Measurements from ENCODE around the gene ELL. TPM values are rescaled to one million over a fixed set of nuclear protein-coding genes. Genes with fewer than 3 reads are reported as not detected.

ELL gene
- total RNA-seq, 1 experiment from 2014 or later, result 17.0 TPM

DNA sequence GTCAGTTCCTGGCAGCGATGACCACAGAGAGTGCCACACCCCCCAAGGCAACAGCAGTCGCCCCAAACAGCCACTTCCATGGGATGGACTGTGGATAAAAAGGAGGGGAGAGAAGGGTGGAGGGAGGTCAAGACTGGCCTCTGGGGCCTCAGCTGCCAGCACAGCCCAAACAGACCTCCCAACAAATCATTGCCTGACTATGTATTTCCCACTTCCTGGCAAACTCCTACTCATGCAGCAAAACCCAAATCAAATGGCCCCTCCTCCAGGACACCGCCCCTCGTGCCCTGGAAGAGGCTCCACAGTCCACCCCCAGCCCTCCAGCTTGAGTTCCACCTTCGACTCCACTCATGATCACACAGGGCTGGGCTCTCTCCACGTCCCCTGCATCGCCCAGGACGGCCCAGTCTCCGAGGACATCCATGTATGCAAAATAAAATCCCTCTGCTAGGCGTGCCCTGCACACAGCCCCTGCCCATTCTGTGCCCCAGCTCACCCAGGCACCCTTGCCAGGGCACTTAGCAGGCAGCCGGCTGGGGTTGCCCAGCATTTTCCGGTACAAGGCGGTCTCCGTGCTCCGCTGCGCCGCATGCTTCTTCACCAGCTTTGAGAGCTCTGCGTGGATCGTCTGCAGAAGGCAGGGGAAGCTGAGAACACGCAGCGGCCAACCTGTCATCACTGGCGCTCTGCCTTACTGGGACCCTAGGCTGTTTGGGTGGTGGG is 10.5 kb upstream of the ELL start:
- Histone ChIP-seq H2BK15ac (ENCODE audit: low read depth, low read length) (no peak overlapping the region), H4K5ac (ENCODE audit: insufficient read length, low read depth, low read length) (no peak overlapping the region), H4K20me1 (ENCODE audit: control insufficient read depth, insufficient read depth, insufficient read length) (no peaks in the 10 kb centered on the region), H3K9ac (ENCODE audit: extremely low read depth, insufficient read length, low read length) (no peak overlapping the region), H2AK5ac (ENCODE audit: insufficient read length, low read length) (no peak overlapping the region), H3K23me2 (ENCODE audit: insufficient read length, low read depth, low read length, poor library complexity, severe bottlenecking) (no peaks in the 10 kb centered on the region), H3K79me1 (ENCODE audit: insufficient read depth, low read depth, low read length, poor library complexity, severe bottlenecking) (no peaks in the 10 kb centered on the region), H3K4ac (ENCODE audit: low read depth, low read length) (no peak overlapping the region), H3K4me1 (ENCODE audit: insufficient read depth, low read length) (no peaks in the 10 kb centered on the region), H3K79me2 (ENCODE audit: insufficient read depth, low read length) (no peaks in the 10 kb centered on the region), H3K27me3 (ENCODE audit: insufficient read depth, low read length) (no peaks in the 10 kb centered on the region), H3T11ph (ENCODE audit: low read length) (no peak overlapping the region), H2BK20ac (ENCODE audit: low read depth, low read length, poor library complexity, severe bottlenecking) (no peak overlapping the region), H2AFZ (ENCODE audit: low read length) (no peak overlapping the region), H3K9me3 (ENCODE audit: control insufficient read depth, low read depth, low read length) (no peaks in the 10 kb centered on the region), H4K91ac (ENCODE audit: insufficient read length, low read depth, low read length) (no peak overlapping the region), H3K18ac (ENCODE audit: insufficient read length, low read depth, low read length) (no peak overlapping the region), H3K27ac (ENCODE audit: insufficient read length, low read depth, low read length) (no peak overlapping the region), H3K56ac (ENCODE audit: insufficient read length, low read depth, low read length) (no peak overlapping the region), H2BK12ac (ENCODE audit: insufficient read length, low read depth, low read length) (no peak overlapping the region), H2BK120ac (ENCODE audit: low read depth, low read length, poor library complexity, severe bottlenecking) (no peak overlapping the region), H3K14ac (ENCODE audit: insufficient read depth, low read length) (no peak overlapping the region), H2BK5ac (ENCODE audit: insufficient read length, low read length) (no peak overlapping the region), H3K4me2 (ENCODE audit: insufficient read depth, insufficient read length, low read length) (no peak overlapping the region), H4K8ac (replicated peaks; ENCODE audit: insufficient read length, low read depth, low read length) (no peak overlapping the region), H3K23ac (ENCODE audit: insufficient read length, low read depth, low read length) (no peak overlapping the region)
- Mint-ChIP-seq H3K4me3 (no peak overlapping the region), H3K9me3 (no peaks in the 10 kb centered on the region), H3K36me3 (ENCODE audit: insufficient read depth in 1 of 3, low read depth in 3 of 3) (peaks cover 22 to 49% (median 47%) of the 10 kb centered on the region in 3 experiments), H3K27me3 (ENCODE audit: low read depth) (no peaks in the 10 kb centered on the region), H3K27ac (no peak overlapping the region), H3K4me1 (no peaks in the 10 kb centered on the region)
- TF ChIP-seq, protein P1, sequence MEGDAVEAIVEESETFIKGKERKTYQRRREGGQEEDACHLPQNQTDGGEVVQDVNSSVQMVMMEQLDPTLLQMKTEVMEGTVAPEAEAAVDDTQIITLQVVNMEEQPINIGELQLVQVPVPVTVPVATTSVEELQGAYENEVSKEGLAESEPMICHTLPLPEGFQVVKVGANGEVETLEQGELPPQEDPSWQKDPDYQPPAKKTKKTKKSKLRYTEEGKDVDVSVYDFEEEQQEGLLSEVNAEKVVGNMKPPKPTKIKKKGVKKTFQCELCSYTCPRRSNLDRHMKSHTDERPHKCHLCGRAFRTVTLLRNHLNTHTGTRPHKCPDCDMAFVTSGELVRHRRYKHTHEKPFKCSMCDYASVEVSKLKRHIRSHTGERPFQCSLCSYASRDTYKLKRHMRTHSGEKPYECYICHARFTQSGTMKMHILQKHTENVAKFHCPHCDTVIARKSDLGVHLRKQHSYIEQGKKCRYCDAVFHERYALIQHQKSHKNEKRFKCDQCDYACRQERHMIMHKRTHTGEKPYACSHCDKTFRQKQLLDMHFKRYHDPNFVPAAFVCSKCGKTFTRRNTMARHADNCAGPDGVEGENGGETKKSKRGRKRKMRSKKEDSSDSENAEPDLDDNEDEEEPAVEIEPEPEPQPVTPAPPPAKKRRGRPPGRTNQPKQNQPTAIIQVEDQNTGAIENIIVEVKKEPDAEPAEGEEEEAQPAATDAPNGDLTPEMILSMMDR (conservative IDR thresholded peaks at IDR 0.05), result no peak
- DNase-seq, result no peak
- WGBS (ENCODE audit: extremely low coverage, insufficient read length, low lambda C conversion rate), result no CpG with 5 or more reads among the region's 22 CpGs
